GM12878 (cell line): Measurements from ENCODE around the gene PDK3. TPM values are rescaled to one million over a fixed set of nuclear protein-coding genes. Genes with fewer than 3 reads are reported as not detected.

ENCODE experiments used
- ATAC-seq: fragments of 200-7000 bp; cut with Tn5 transposase; 3 replicates; pipeline ENCODE4 v1.9.1; 2020; ENCODE audit warnings: mild to moderate bottlenecking, moderate library complexity
- Bru-seq: library from RNA; stranded (reverse); fragments of 400-500 nt; gene quantifications from one replicate; lab custom pipeline; 2021; lab: Mats Ljungman, UMichigan
- BruChase-seq, 2 experiments: library from RNA; stranded (reverse); fragments of 400-500 nt; gene quantifications; one replicate each; lab custom pipeline; 2021; lab: Mats Ljungman, UMichigan
- BruUV-seq: library from RNA; stranded (reverse); fragments of 400-500 nt; replicated peaks from 2 replicates; lab custom pipeline; 2021; lab: Mats Ljungman, UMichigan
- CTCF ChIA-PET: fragments of 300-600 bp; sonication (Branson Sonifier 250); formaldehyde crosslinking; extraction: SDS; loops from one replicate; lab custom pipeline; 2021; ENCODE audit warnings: inconsistent platforms; lab: Yijun Ruan, JAX
- POLR2A ChIA-PET: fragments of 350-600 bp; formaldehyde crosslinking; extraction: SDS; loops from one replicate; lab custom pipeline; 2021; ENCODE audit warnings: inconsistent platforms; lab: Charles Lee
- RAD21 ChIA-PET: fragments of 300-600 bp; sonication (Branson Sonifier 250); formaldehyde crosslinking; loops from one replicate; lab custom pipeline; 2023; ENCODE audit warnings: antibody characterized with exemption; ENCODE audit not compliant: unreplicated experiment; lab: Charles Lee
- SMC1A ChIA-PET: fragments of 300-600 bp; sonication (Branson Sonifier 250); formaldehyde crosslinking; loops from one replicate; lab custom pipeline; 2023; ENCODE audit not compliant: unreplicated experiment, uncharacterized antibody; lab: Charles Lee
- DNase-seq: peaks from one replicate; pipeline ENCODE4 v3.0.0-alpha.2; 2011; ENCODE audit warnings: low read depth, low spot score
- FAIRE-seq: peaks from 3 replicates; lab custom pipeline; 2011; peaks lifted over from hg19 to GRCh38; lab: Jason Lieb, UNC
- H2AFZ ChIP-seq: 2 replicates; pipeline ENCODE4 v1.6.0; 2011; ENCODE audit warnings: low read depth, low read length, control low read depth; ENCODE audit not compliant: control insufficient read depth
- H3K27ac ChIP-seq: 2 replicates; pipeline ENCODE4 v1.5.1; 2011; ENCODE audit warnings: control low read depth; ENCODE audit not compliant: control insufficient read depth, insufficient read depth
- H3K27me3 ChIP-seq, 2 experiments: replicated peaks in 1 of 2; 2 replicates each; pipeline versions ENCODE4 v1.6.0 to v1.6.1; 2011; ENCODE audit warnings: low read length in 1 of 2; ENCODE audit not compliant: control insufficient read depth in 2 of 2, insufficient read depth in 2 of 2
- H3K36me3 ChIP-seq, 2 experiments: 2 replicates each; pipeline ENCODE4 v1.5.1; 2011; ENCODE audit warnings: low read length in 1 of 2; ENCODE audit not compliant: control insufficient read depth in 2 of 2, insufficient read depth in 2 of 2
- H3K4me1 ChIP-seq: 2 replicates; pipeline ENCODE4 v1.6.1; 2011; ENCODE audit warnings: mild to moderate bottlenecking, low read length, moderate library complexity, mixed read lengths; ENCODE audit not compliant: control insufficient read depth, insufficient read depth
- H3K4me2 ChIP-seq: 2 replicates; pipeline ENCODE4 v1.6.0; 2011; ENCODE audit warnings: control low read depth; ENCODE audit not compliant: control insufficient read depth, insufficient read depth
- H3K4me3 ChIP-seq: fragments of 200-600 bp; sonication (generic); 2 replicates; pipeline ENCODE4 v1.5.1; 2016
- H3K79me2 ChIP-seq: 2 replicates; pipeline ENCODE4 v1.6.0; 2011; ENCODE audit warnings: low read length; ENCODE audit not compliant: control insufficient read depth, insufficient read depth
- H3K9ac ChIP-seq: 2 replicates; pipeline ENCODE4 v1.8.0; 2011; ENCODE audit warnings: low read length, control low read depth, mixed read lengths; ENCODE audit not compliant: control insufficient read depth, insufficient read depth
- H3K9me3 ChIP-seq: replicated peaks from 3 replicates; pipeline ENCODE4 v1.5.1; 2011; ENCODE audit warnings: mild to moderate bottlenecking, low read length; ENCODE audit not compliant: control insufficient read depth, insufficient read depth
- H4K20me1 ChIP-seq: 2 replicates; pipeline ENCODE4 v1.6.0; 2011; ENCODE audit not compliant: control insufficient read depth, insufficient read depth
- EGR1 ChIP-seq, 2 experiments: IDR thresholded peaks; 1 replicate in 1 of 2; 2 replicates in 1 of 2; pipeline ENCODE4 v1.6.1; 2011 to 2012; ENCODE audit warnings: low read depth in 2 of 2, low read length in 2 of 2, borderline replicate concordance in 1 of 2, mild to moderate bottlenecking in 1 of 2, moderate library complexity in 1 of 2
- FOXM1 ChIP-seq: IDR thresholded peaks from 2 replicates; pipeline ENCODE4 v1.6.1; 2012; ENCODE audit warnings: low read depth, mild to moderate bottlenecking, inconsistent platforms, low read length, moderate library complexity
- IKZF1 ChIP-seq: fragments of 450-650 bp; conservative IDR thresholded peaks from 2 replicates; pipeline ENCODE4 v1.6.1; 2017; ENCODE audit warnings: antibody characterized with exemption, mild to moderate bottlenecking
- NFYB ChIP-seq: IDR thresholded peaks from 2 replicates; pipeline ENCODE4 v1.6.1; 2011; ENCODE audit warnings: low read depth, mild to moderate bottlenecking, low read length, improper control_type of control experiment, moderate library complexity; ENCODE audit not compliant: insufficient read depth
- NR2C2 ChIP-seq: IDR thresholded peaks from 2 replicates; pipeline ENCODE4 v1.6.1; 2011; ENCODE audit warnings: borderline replicate concordance, low read depth; ENCODE audit not compliant: control insufficient read depth, insufficient read length
- PML ChIP-seq: IDR thresholded peaks from 2 replicates; pipeline ENCODE4 v1.6.1; 2012; ENCODE audit warnings: low read length, inconsistent platforms
- POLR2AphosphoS5 ChIP-seq: IDR thresholded peaks from 2 replicates; pipeline ENCODE4 v1.6.1; 2011; ENCODE audit warnings: mild to moderate bottlenecking, low read length, inconsistent platforms
- RFX5 ChIP-seq: IDR thresholded peaks from 2 replicates; pipeline ENCODE4 v1.6.1; 2011; ENCODE audit warnings: low read depth, low read length, improper control_type of control experiment
- RUNX3 ChIP-seq: IDR thresholded peaks from 2 replicates; pipeline ENCODE4 v1.6.1; 2012; ENCODE audit warnings: low read length, inconsistent platforms
- SMARCA5 ChIP-seq: fragments of 450-650 bp; IDR thresholded peaks from 2 replicates; pipeline ENCODE4 v1.6.1; 2017; ENCODE audit warnings: mild to moderate bottlenecking
- SP1 ChIP-seq: IDR thresholded peaks from one replicate; pipeline ENCODE4 v1.6.1; 2011; ENCODE audit warnings: low read depth, low read length
- TAF1 ChIP-seq: IDR thresholded peaks from 2 replicates; pipeline ENCODE4 v1.6.1; 2011; ENCODE audit warnings: mild to moderate bottlenecking, low read depth, low read length, borderline replicate concordance
- WGBS: methylation state at CpG from one replicate; pipeline ENCODE4 v1.1.6; 2016; ENCODE audit warnings: low lambda C conversion rate; ENCODE audit not compliant: insufficient replicate concordance, insufficient coverage; ENCODE audit errors: missing lambda C conversion rate; 5-methylcytosine and 5-hydroxymethylcytosine counted together
- in situ Hi-C: fragments of 300-500 bp; cut with MboI; formaldehyde crosslinking; loops from 9 replicates; pipeline ENCODE4 v1.14.3; 2018; ENCODE audit warnings: mixed read lengths
- intact Hi-C: fragments of 100-400 bp; cut with micrococcal nuclease; formaldehyde crosslinking; loops from one replicate; pipeline ENCODE4 v1.14.2; 2022; ENCODE audit not compliant: unreplicated experiment
- long read RNA-seq, 2 experiments: library from polyadenylated mRNA; unstranded; transcript quantifications; one replicate each; pipeline ENCODE4 v2.0.0, GENCODE V29; 2019 to 2020
- polyA minus RNA-seq, 3 experiments: library from RNA; depleted of rRNA, polyadenylated mRNA; stranded (reverse); fragments of >200 nt; gene quantifications; 2 replicates each; pipeline ENCODE4 v1.2.3, GENCODE V29; 2011
- polyA plus RNA-seq, 11 experiments: library from polyadenylated mRNA; depleted of rRNA in 4 of 11; unstranded in 6 of 11; stranded (reverse) in 5 of 11; fragments of >200 nt; fragmentation: Nextera tagmentation in 4 of 11; fragmentation: Illumina TruSeq in 1 of 11; extraction: Ambion mirVana in 4 of 11; extraction: Trizol in 1 of 11; gene quantifications; 1 replicate in 1 of 11; 2 replicates in 10 of 11; pipeline versions ENCODE4 v1.2.1 to v1.2.3, GENCODE V29; 2011 to 2016; ENCODE audit warnings: inconsistent platforms in 2 of 11, missing spikeins in 2 of 11, low read depth in 1 of 11
- total RNA-seq, 4 experiments: library from RNA; depleted of rRNA in 3 of 4; stranded (reverse); fragments of >200 nt in 3 of 4; fragmentation: Illumina TruSeq in 1 of 4; extraction: Trizol in 1 of 4; gene quantifications; 2 replicates each; pipeline versions ENCODE4 v1.2.1 to v1.2.3, GENCODE V29; 2013 to 2021
- TF ChIP-seq, protein P1 (sequence below): IDR thresholded peaks from 2 replicates; pipeline ENCODE4 v1.6.1; 2011; ENCODE audit warnings: borderline replicate concordance, low read depth, mild to moderate bottlenecking, moderate library complexity, mixed read lengths, low read length; ENCODE audit not compliant: insufficient read depth; ENCODE audit errors: extremely low read length
- TF ChIP-seq, protein P2 (sequence below): IDR thresholded peaks from 2 replicates; pipeline ENCODE4 v1.6.1; 2011; ENCODE audit warnings: borderline replicate concordance, low read depth, mild to moderate bottlenecking, moderate library complexity, low read length; ENCODE audit not compliant: insufficient read depth, poor library complexity, severe bottlenecking

Gene PDK3
- 110 and 113 TPM in 2 replicates for total RNA-seq (2013; cell fraction: nucleolus; rRNA removed)
- total RNA-seq (2014; rRNA removed): 21.9 and 24.8 TPM in 2 replicates
- total RNA-seq (2014; rRNA removed; fragmentation: Illumina TruSeq; extraction: Trizol): 22.0 and 22.7 TPM in 2 replicates
- total RNA-seq (2021): 21.1 and 21.9 TPM in 2 replicates
- 12.1 TPM for polyA plus RNA-seq (2011; ENCODE audit: low read depth)
- 54.6 and 70.5 TPM in 2 replicates for polyA plus RNA-seq (2011; rRNA removed)
- polyA plus RNA-seq (2011; cell fraction: cytosol; rRNA removed): 32.3 and 43.6 TPM in 2 replicates
- polyA plus RNA-seq (2011; cell fraction: nucleus; rRNA removed): 20.0 and 22.2 TPM in 2 replicates
- polyA plus RNA-seq (2012): 14.1 and 21.7 TPM in 2 replicates
- polyA plus RNA-seq (2014; fragmentation: Illumina TruSeq; extraction: Trizol): 20.4 and 23.8 TPM in 2 replicates
- polyA plus RNA-seq (2014; fragmentation: Nextera tagmentation; extraction: Ambion mirVana): 1 to 10 TPM; 4.2 to 6.4 TPM
- polyA plus RNA-seq (2014; rRNA removed): 15.9 and 17.8 TPM in 2 replicates
- polyA plus RNA-seq (2016; fragmentation: Nextera tagmentation; extraction: Ambion mirVana): 10 to 100 TPM; 40.5 to 41.3 TPM
- 78.1 and 97.3 TPM in 2 replicates for polyA minus RNA-seq (2011; rRNA and poly(A)+ RNA removed)
- polyA minus RNA-seq (2011; cell fraction: cytosol; rRNA and poly(A)+ RNA removed): 23.9 and 28.0 TPM in 2 replicates
- polyA minus RNA-seq (2011; cell fraction: nucleus; rRNA and poly(A)+ RNA removed): 16.0 and 22.0 TPM in 2 replicates
- Bru-seq, nascent RNA: percentile 82 among the genes with signal in this experiment
- BruChase-seq, experiment 1, labeled RNA remaining after a 6-hour chase: percentile 79 among the genes with signal in this experiment
- percentile 77 among the genes with signal in this experiment for BruChase-seq, experiment 2, labeled RNA remaining after a 2-hour chase
- long read RNA-seq, experiment 1, transcript PDK3-202 (12 exons, 1,921 nt): major isoform, 12 of 23 reads
- long read RNA-seq, experiment 1, transcript PDK3-201 (11 exons, 1,809 nt): minor isoform, 9 of 23 reads
- long read RNA-seq, experiment 1, partial matches to known transcripts: 0 of 23 reads
- long read RNA-seq, experiment 1, other reads (novel, unspliced or antisense): 2 of 23 reads
- long read RNA-seq, experiment 2, full-length matches to known transcripts: 158 of 182 reads
- long read RNA-seq, experiment 2, partial matches to known transcripts: 8 of 182 reads
- long read RNA-seq, experiment 2, other reads (novel, unspliced or antisense): 16 of 182 reads

DNA sequence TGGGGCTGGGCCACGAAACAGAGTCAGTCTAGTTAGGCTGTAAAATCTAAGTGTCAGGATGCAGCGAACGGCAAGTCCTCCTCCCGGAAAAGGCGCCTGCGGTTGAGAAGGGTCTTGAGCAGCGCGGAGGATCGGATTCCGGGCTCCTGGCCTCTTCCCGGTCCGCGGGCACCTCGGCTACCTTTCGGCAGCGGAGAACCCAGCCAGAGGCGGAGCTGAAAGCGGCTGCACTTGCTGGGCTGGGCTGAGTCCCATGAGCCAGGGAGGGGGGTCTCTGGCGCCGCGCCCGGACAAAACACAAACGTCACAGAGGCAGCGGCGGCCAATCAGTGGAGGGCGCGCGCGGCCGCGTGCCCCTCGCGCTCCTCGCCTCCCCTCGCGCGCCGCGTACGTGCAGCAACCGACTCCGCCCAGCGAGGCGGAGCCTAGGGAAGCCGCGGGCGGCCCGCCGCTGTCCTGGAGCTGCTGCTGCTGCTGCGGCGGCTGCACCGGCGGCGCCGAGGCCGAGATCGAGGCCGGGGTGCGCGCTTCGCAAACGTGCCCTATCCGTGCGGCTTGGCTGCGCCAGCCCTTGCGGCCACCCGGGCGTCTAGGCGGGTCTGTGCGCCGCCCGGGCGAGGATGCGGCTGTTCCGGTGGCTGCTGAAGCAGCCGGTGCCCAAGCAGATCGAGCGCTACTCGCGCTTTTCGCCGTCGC, at the start of gene PDK3:
TSS of gene PDK3 (plus strand) at position 451 of the 696 bp plus-strand sequence. CDS start at position 621, 170 bp downstream.
- Histone ChIP-seq H3K27ac (peak within 1 kb of the TSS; percentile 73), H3K9ac (peak within 1 kb of the TSS; percentile 75), H2AFZ (peak within 1 kb of the TSS; percentile 79), H3K4me1 (peaks cover 6% of the 10 kb centered on the region; the same call in 1 of the 2 replicates), H3K36me3 (no peaks in the 10 kb centered on the region), H3K4me3 (peak within 1 kb of the TSS; percentile 78), H3K79me2 (peaks cover 30% of the 10 kb centered on the region), H3K27me3 (no peaks in the 10 kb centered on the region), H4K20me1 (no peaks in the 10 kb centered on the region), H3K4me2 (peak within 1 kb of the TSS; percentile 77), H3K9me3 (no peaks in the 10 kb centered on the region)
- in situ Hi-C loops (no loop called here), intact Hi-C loops (loop anchor here (1.0 kb wide), 1 partner anchor 15 kb away; no protein-coding TSS in a partner anchor)
- RAD21 ChIA-PET: interaction anchor here (0.9 to 2.9 kb wide), 3 partner anchors 34 to 68 kb away, joined by 3 to 12 read pairs (median 4); no protein-coding TSS in a partner anchor
- CTCF ChIA-PET: no interaction called here
- ATAC-seq: peak; percentile 95
- peak; percentile 45 for DNase-seq
- POLR2A ChIA-PET: interaction anchor here (0.7 to 1.9 kb wide), 4 partner anchors 14 to 71 kb away, joined by 3 to 7 read pairs (median 5); no protein-coding TSS in a partner anchor
- no TSS peak for BruUV-seq
- SMC1A ChIA-PET: interaction anchor here (0.6 to 2.9 kb wide), 7 partner anchors 15 to 69 kb away, joined by 3 to 15 read pairs (median 4); no protein-coding TSS in a partner anchor
- WGBS: 26% methylated on average over 76 of the region's 83 CpGs
- FAIRE-seq: no peak
- TF ChIP-seq SP1: peak; percentile 34
- peak; percentile 74; the same call in 1 of the 2 replicates for TF ChIP-seq NFYB
- TF ChIP-seq NR2C2: no peak
- peak; percentile 30; the same call in 1 of the 2 replicates for TF ChIP-seq SMARCA5
- peak; percentile 31; the same call in 1 of the 2 replicates for TF ChIP-seq RFX5
- TF ChIP-seq PML: peak; percentile 42; the same call in 1 of the 2 replicates
- TF ChIP-seq IKZF1: peak; percentile 39; the same call in 1 of the 2 replicates
- TF ChIP-seq, protein P1, sequence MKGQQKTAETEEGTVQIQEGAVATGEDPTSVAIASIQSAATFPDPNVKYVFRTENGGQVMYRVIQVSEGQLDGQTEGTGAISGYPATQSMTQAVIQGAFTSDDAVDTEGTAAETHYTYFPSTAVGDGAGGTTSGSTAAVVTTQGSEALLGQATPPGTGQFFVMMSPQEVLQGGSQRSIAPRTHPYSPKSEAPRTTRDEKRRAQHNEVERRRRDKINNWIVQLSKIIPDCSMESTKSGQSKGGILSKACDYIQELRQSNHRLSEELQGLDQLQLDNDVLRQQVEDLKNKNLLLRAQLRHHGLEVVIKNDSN: peak; percentile 29
- peak in 1 of 2 experiments; percentile 36; a peak in 1 of 3 replicates for TF ChIP-seq EGR1 (IDR thresholded peaks at IDR 0.05; ENCODE audit: borderline replicate concordance in 1 of 2, low read depth in 2 of 2, low read length in 2 of 2)
- TF ChIP-seq, protein P2, sequence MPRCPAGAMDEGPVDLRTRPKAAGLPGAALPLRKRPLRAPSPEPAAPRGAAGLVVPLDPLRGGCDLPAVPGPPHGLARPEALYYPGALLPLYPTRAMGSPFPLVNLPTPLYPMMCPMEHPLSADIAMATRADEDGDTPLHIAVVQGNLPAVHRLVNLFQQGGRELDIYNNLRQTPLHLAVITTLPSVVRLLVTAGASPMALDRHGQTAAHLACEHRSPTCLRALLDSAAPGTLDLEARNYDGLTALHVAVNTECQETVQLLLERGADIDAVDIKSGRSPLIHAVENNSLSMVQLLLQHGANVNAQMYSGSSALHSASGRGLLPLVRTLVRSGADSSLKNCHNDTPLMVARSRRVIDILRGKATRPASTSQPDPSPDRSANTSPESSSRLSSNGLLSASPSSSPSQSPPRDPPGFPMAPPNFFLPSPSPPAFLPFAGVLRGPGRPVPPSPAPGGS: no peak
- peak; percentile 45; the same call in 1 of the 2 replicates for TF ChIP-seq POLR2AphosphoS5
- TF ChIP-seq FOXM1: no peak
- TF ChIP-seq TAF1: peak; percentile 34; the same call in 1 of the 2 replicates
- TF ChIP-seq RUNX3: 0 out of 2 replicates have a peak, but pooled peaks have one; percentile 15
